Colon (tissue), 2 donors: Measurements from ENCODE around the gene NAT8L.

Experiments used
- FAIRE-seq: peaks from 2 replicates; lab custom pipeline; 2012; peaks lifted over from hg19 to GRCh38; lab: Jason Lieb, UNC
- donor health status: control.
- donor health status: control.

Gene NAT8L

DNA sequence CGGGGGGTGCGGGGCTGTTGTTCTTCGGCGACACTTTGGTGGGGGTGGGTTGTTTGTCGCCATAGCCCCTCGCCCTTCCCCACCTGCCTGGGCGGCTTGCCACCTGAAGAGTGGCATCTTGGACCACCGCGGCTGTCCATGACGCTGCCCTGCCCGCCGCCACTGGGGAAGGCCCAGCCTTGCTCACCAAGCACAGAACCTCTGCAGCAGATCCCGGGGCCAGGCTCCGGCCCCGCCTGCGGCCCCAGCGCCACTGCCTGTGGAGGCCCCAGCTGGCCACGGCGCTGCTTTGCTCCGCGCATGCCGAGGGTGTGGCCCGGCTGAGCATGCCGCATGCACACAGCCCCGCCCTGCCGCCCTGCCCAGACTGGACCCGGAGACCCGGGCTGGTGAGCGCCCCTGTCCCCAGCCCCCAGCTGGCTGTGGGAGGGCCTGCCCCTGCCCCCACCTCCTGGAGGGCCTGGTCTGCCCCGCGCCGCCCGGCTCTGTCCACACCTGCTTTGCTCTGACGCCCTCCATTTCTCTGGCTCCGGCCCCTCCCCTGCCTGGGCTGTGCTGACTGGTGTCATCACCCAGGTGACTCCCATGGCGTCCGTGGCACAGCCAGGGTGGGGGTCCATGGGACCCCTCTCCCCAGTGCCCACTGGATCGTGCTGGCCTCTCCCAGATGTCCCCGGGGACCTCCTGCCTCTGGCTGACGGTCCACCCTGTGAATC lies 5.3 kb downstream of the NAT8L start:
- FAIRE-seq, result no peak

DNA sequence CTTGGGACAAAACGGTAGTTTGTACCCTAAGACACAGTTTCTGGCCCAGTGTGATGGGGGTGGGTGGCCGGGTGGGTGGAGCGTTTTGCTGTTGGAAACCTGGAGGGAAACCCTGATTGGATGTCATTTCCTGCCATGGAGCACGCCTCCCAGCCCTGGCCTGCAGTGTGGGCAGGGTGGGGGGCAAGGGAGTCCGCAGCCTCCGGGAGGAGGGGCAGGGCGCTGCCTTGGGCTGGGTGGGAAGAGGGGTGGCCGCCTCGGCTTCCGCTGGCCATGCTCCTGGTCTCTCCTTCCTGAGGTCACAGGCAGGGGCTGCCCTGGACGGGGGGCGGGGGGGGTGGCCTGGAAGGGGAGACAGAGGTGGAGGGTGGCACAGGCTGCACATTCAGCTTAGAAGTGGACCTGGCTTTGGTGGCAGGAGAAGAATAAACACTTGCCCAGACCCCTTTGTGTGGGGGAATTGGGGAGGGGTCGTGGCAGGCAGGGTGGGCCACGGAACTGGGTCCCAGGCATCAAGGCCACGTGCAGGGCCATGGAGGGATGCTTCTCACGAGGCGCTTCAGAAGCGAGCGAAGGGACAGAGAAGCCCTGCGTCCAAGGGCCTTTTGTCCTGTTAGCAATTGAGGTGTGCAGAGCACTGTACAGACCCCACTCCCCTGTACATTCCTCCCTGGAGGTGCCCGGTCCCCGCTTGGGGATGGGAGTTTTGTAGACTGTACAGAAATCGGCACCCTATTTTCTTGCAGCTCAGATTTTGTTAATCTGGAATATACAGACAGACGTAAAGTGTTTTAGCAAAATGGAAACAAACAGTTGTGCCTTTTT lies 6.2 kb downstream of the NAT8L start:
- FAIRE-seq, result no peak

DNA sequence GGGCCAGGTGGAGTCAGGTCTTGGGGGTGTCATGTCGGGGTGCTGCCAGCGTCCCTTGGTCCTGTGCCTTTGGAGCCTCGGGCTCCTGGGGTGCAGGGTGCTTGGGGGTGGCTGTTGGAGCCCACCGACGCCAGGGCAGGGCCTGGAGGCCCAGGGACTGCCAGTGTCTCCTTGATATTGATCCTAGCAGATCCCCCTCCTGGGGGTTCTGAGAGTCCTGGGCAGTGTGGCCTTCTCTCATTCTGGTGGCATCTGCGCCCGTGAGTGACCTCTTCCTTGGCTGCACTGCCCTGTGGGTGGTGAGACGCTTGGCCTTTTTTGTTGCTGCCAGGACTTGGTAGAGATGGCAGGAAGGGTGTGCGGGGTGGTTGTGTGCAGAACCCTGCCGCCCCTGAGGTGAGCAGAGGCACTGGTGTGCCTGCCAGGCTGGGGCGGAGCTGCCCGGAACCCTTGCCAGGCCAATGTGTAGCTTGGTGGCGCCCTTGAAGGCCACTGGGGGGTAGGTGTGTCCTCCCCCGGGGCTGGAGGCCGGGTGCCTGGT lies 7.0 kb downstream of the NAT8L start:
- no peak for FAIRE-seq

DNA sequence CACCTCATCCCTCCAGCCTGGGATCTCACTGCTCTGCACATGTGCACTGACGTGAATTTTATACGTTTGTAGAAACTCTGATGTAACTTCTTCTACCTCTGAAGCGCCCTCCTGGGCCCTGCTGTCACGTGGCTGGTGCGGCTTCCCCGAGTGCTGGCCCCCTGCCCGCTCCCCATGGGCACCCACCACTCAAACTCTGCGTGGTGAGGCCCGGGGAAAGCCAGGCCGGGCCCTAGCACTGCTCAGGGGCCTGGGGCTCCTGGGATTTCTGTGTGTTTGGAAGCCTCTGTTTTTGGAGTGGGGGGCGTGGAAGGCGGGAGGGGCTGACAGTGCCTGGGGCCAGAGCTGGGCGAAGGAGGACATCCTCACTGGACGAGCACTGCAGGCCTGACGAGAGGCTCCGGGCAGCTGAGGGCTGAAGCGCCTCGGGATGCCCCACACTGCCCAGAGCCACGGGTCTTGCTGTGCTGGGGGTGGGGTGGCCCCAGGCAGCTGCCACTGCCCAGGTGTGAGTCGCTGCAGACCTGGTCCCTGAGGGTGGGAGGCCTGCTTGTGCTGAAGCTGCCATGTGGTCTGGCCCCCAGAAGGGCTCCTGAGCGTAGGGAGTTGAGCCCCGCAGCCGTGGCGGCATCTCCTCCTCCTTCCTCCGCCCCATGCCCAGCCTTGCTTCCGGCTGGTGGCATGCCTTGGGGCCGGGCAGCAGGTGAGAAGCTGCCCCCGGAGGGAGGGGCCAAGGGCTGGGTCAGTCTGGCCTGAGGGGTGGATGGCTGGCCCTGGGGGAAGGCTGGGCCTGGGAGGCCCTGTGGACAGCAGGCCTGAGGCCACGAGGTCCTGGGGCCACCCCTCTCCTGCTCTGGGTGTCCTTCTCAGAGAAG lies 7.7 kb downstream of the NAT8L start:
- FAIRE-seq, result no peak

DNA sequence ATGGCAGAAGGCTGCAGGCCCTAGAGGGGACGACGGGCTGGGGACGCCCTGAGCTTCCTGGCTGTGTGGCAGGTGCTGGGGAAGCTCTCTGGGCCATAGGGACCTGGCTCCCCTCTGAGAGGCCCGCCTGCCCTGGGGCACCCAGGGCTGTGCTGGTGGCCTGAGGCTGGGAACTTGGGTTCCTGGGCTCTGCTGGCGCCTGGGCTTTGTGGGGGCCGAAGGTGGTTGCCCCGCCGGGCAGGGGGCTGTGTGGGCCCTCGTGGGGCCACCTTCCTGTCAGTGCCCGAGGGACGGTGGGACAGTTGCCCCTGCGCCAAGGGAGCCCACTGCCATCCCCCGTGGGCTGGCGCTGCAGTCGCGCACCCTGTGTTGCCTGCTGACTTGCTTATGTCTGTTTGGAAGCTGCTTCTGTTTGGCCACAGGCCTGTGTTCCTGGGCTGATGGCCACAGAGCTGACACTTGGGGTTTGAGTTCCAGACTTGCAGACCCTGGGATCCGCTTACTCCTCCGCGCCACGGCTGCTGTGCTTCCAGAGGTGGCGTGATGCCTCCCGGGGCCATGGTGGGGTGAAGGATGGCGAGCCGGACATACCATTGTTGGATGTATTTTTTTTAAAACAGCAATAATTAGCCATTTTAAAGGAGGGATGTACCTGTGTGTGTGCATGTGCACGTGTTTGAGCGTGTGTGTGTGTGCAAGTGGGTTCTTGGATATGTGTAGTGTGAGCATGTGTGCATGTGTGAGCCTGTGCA lies 8.5 kb downstream of the NAT8L start:
- FAIRE-seq, result no peak

DNA sequence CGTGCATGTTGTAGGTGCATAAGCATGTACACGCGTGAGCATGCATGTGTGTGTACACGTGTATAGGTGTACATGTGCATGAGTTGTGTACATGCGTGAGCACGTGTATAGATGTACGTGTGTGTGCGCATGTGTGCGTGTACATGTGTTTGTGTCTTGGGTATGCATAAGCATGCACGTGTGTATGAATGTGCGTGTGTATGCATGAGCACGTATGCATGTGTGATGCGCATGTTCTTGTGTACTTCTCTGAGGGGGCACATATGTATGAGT lies 9.0 kb downstream of the NAT8L start:
- no peak for FAIRE-seq

DNA sequence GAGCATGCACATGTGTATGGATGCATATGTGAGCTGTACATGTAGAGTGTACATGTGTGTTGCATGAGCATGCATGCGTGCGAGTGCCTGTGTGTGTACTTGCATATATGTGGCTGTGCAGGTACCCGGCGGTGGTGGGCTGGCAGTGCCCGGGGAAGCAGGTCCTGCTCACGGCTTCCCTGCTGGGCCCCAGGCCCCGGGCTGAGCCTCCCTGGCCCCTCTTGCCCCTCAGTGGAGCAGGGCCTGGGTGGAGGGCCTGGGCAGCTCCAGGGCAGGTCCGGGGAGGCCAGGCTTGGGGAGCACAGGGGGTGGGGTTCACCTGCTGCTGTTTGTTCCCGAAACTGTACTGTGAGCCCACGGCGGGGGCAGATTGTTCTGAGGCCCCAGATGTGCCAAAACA lies 9.4 kb downstream of the NAT8L start:
- no peak for FAIRE-seq

DNA sequence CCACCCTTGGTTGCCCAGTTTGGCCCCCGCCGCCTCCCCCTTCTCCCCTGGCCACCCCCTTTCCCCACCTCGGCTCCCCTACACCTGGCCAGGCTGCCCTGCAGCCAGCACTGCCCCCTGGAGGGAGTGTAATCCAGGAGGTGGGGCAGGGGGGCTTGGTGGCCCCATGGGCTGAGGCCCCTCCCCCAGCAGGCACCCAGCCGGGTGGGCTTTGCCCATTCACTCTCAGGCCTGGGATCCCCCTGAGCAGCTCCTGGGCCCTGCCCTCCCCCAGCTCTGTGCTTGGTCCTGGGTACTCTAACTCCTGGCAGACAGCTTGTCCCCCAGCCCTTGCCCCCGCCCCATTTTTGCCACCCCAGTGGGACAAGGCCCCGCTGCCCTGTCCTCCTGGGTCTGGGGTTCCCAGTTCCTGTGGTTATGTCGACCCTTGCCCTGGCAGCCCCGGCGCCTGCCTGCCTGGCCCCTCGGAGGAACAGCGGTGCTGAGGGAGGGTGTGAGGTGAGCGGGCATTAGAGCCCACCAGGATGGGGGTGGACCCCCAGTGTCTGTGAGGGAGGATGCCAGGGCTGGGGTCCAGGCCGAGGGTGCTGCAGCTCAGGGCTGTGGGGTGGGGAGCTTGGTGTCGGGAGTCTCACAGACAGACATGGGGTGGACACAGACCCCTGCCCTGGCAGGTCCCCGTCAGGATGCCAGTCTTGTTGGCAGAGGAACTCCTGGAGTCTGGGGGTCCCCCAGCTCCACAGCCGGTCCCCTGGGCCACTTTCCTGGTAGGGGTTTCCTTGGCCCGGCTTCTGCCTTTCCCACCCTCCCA lies 10.2 kb downstream of the NAT8L start:
- FAIRE-seq, result no peak

DNA sequence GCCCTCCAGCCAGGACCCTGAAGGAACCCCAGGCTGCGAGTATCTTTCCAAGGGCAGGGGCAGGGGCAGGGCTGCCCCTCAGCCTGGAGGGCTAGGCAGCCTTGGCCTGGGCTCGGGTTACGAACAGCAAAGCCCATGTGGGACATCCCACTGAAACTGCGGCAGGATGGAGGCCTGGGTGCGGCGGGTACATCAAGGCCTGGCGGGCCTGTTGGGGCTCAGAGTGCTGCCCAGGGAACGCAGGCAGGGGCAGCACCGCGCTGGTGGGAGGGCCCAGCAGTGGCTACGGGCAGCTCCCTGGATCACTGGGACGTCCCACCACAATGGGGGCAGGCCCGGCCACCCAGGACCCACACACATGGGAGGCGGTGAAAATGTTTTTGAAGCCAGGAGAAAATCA lies 10.9 kb downstream of the NAT8L start:
- FAIRE-seq, result no peak

DNA sequence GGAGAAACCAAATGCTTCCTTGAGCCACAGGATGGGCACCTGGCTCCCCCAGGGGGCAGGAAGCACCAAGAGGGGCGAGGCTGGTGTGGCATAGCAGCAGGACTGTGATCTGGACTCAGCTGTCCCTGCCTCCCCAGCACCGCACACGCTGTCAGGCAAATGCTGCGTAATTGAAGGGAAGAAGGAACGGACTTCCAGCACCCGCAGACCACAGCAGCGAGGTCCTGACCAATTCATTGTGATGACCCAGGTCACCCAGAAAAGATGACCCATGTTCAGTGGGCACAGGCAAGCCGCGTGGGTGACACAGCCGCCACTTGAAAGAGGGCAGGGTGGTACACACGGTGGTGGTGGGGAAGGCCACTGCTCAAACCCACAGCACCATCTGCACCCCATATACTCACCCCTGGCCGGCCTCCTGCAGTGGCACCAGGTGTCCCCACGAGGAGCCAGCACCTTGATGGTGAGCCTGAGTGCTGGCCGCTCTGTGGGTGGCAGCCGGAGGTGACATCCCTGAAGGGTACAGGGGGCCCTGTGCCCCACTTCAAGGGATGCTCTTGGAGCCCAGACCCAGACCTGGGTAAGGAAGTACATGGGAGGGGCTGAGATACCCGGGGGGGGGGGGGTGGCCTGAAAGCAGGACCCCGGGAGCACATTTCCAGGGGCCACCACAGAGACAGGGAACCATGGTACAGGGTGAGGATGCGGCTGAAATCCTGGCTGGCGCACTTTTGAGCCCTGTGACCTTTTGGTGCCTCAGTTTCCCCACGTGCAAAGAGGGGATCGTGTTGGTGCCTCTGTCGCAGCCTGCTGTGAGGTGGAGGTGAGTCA lies 11.5 kb downstream of the NAT8L start:
- no peak for FAIRE-seq

DNA sequence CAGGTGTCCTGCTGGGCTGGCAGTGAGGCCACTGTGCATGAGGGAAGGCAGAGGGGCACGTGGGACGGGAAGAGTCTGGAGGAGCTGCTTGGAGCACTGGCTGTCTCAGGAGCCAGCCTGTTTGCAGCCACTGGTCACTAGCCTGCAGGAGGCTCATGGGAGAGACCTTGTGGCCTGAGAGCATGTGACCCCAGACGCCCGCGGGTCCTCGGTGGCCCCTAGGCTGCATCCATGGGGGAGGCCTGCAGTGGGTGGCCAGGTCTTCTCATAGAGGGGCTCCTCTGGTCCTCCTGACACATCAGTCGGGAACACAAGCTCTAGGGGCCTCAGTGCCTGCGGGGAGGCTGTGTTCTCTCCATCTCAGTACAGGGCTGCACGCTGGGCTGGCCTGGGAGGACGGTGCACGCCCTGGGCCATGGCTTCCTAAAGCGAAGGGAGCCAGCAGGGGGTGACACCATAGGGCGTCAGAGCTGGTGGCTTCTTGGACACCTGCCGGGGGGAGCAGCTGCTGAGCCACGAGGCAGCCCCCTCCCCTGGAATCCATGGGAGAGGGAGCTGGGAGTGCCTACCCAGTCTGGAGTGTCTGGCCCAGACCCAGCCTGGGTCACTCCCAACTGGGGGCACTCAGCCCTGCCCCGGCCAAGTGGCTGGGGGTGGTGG lies 12.3 kb downstream of the NAT8L start:
- FAIRE-seq, result no peak

DNA sequence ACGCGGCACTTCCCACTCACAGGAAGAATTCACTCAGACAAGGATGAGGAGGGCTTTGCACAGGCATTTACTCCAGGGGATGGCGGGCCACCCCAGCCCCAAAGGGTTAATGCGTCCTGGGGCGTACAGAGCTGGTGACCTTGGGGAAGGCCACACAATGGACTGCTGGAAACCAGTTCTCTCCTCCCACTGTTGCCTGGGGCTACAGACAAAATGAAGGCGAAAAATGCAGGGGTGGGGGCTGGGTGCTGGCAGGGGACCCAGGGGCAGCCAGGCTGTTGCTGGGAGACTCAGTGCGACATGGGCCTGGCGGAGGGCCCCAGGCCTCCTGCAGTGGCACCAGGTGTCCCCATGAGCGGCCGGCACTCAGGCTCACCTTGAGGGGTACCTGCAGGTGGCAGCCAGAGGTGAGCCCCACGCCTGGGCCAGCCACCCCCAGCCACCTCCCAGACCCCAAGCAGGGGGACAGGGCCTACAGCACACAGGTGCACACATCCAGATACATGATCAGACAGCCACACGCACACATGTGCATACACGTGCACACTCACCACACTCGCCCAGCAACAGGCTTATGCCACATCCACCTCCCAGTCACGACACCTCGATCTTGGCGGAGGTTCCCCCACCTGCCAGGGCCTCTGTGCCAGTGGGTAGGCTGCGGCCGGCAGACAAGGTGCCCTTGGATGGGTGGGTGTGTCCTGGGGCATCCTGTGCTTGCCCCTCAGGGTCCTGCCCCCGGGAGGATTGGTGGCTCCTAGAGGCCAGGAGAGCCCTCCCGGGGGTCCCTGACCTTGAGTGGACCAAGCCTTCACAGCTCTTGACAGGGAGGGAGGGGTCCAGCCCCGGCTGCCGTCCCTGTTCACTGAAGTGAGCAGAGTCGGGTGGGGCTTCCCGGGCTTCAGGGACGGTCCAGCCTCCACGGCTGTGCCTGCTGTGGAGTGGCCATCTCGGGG lies 13.1 kb downstream of the NAT8L start:
- FAIRE-seq, result no peak

DNA sequence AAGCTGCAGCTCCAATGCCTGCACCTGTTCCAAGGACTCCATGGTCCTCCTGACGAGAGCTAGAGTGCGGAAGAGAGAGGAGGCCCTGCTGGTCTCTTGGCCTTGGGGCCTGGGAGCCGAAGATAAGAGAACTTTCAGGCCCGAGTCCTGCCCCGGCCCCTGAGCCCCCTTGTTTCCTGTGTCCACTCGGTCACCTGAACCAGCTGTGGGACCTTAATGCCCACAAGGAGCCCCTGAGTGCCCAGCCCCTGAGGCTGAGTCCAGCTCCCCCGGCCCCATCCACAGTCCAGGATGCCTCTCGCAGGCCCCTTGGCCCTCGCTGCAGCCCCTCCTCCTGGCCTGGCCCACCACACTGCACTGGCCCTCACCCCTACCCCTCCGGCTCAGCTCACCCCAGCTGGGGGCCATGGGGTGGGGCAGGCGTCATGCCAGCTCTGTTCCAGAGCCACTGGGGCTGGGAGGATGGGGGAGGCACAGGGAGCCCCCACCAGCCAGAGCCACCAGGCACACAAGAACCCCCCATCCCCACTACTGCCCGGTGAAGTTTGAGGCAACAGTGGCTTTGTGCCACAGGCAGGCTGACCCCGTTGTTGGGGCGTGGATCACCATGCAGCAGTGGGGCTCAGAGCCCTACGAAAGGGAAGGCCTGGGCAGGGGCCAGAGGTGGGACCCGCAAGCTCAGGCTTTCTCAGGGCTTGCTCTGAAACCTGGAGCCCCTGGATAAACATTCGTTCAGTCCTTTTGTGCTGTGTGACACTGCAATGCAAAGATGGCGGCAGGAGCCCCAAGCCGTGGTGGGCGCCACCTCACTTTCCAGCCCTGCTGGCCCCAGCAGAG lies 14.1 kb downstream of the NAT8L start:
- FAIRE-seq, result no peak

DNA sequence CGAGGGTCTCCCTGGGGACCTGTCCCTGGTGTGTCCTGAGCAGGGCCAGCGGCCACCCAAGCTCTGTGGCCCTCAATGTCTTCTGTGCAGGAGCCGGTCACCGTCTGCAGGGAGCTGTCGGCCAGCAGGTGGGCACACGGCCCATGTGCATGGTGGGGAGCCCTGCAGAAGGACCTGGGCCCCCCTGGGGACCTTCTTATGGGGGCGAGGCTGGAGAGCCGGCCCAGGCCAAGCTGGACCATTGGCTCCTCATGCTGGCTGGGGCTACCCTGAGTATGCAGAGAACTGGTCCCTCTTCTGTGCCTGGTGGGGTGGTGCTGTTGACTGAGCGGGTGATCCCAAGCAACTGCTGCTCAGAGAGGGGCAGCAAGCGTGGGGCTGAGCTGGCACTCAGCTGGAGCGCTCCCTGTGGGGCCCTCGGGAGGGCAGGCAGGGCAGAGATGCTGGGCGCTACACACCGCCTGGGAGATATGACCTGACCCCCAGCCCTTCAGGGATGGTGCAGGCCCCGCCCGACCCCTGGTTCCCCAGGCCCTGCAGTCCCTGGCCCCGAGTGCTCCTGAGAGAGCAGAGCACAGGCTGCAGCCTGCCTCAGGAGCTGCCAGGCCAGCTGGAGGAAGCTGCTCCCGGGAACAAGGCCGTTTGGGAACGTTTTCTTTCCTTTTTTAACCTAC lies 14.8 kb downstream of the NAT8L start:
- no peak for FAIRE-seq

DNA sequence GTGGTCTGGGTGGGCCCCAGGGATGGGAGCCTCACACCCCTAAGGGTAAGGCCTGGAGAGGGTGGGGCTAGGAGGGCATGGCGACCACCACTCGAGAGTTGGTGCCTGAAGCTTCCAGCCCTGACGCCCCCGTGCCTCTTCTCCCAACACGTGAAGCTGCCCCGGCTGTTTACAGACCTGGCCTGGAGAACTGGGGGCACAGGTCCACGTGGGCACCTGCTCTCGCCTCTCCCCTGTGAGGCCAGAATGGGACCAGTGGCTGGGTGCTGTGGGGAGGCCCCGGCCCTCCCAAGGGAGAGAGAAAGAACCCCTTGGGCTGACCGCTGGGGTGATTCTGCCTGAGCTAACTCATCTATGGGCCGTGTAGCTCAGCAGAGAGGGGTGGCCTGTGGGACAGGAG lies 15.5 kb downstream of the NAT8L start:
- no peak for FAIRE-seq

DNA sequence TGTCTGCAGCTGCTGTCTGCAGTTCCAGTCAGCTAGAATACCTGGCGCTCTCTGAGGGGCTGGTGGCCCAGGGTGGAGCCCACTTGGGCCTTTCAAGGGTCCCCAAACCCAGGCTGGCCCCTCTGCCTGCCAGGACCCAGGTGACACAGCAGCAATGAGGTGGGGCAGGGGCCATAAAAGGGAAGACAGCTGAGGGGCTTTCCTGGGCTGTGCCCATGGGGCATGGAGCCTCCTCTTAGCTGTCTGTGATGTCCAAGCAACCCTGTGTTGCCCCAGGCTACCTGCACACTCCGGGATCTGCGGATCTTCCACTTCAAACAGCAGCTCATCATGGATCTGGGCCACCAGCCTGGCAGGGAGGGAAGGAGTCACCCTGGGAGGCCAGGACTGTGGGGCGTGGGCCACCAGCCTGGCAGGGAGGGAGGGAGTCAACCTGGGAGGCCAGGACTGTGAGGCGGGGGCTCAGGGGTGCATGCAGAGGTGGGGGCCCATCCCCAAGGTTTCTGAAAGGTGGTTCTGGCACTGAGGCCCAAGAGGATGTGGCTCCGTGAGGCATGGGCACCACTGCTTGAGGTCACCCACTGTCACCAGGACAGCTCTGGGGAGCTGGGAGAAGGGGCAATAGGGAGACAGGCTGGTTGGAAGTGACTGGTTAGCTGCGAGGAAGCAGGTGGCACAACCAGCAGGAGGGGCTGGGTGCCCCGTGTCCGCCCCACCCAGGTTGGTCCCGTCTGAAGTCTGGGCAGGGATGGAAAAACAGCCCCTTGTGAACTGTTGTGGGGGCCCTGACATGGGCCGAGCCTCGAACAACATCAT lies 16.3 kb downstream of the NAT8L start:
- no peak for FAIRE-seq
